CD14-positive monocyte (primary cell): ENCODE results near the gene ZNF154. TPM values are rescaled to one million over a fixed set of nuclear protein-coding genes. Genes with fewer than 3 reads are reported as not detected.

Source experiments
- DNase-seq, 3 donors: peaks; one replicate each; pipeline ENCODE4 v3.0.0-alpha.2; 2011 to 2022
- H2AFZ ChIP-seq: 2 replicates; pipeline ENCODE4 v1.6.0; 2012; ENCODE audit warnings: mild to moderate bottlenecking, low read depth, low read length, inconsistent platforms; ENCODE audit not compliant: insufficient read depth, poor library complexity, severe bottlenecking
- H3K27ac ChIP-seq, 2 donors: 1 replicate in 1 of 2; 2 replicates in 1 of 2; pipeline ENCODE4 v1.5.1; 2012 to 2013; ENCODE audit warnings: low read length in 2 of 2, control low read depth in 1 of 2, inconsistent platforms in 1 of 2, low read depth in 1 of 2, mild to moderate bottlenecking in 1 of 2
- H3K27me3 ChIP-seq, 2 donors: one replicate each; pipeline versions ENCODE4 v1.6.0 to v1.6.1; 2011 to 2013; ENCODE audit warnings: low read length in 2 of 2; ENCODE audit not compliant: control insufficient read depth in 2 of 2, insufficient read depth in 2 of 2
- H3K36me3 ChIP-seq, 2 donors: replicated peaks in 1 of 2; 1 replicate in 1 of 2; 2 replicates in 1 of 2; pipeline versions ENCODE4 v1.5.1 to v1.6.1; 2012 to 2013; ENCODE audit warnings: low read length in 2 of 2, control low read depth in 1 of 2, inconsistent platforms in 1 of 2, mild to moderate bottlenecking in 1 of 2; ENCODE audit not compliant: insufficient read depth in 2 of 2, control insufficient read depth in 1 of 2
- H3K4me1 ChIP-seq, 2 donors: 1 replicate in 1 of 2; 2 replicates in 1 of 2; pipeline versions ENCODE4 v1.5.1 to v1.6.1; 2012 to 2013; ENCODE audit warnings: low read length in 2 of 2, control low read depth in 1 of 2, inconsistent platforms in 1 of 2, mild to moderate bottlenecking in 1 of 2, moderate library complexity in 1 of 2; ENCODE audit not compliant: insufficient read depth in 2 of 2, control insufficient read depth in 1 of 2
- H3K4me2 ChIP-seq: replicated peaks from 2 replicates; pipeline ENCODE3; 2012; ENCODE audit warnings: low read length, moderate library complexity, mild to moderate bottlenecking; ENCODE audit not compliant: poor library complexity, severe bottlenecking; ENCODE audit errors: extremely low read depth
- H3K4me3 ChIP-seq, 3 experiments: fragments of 200-600 bp in 1 of 3; sonication (generic) in 1 of 3; replicated peaks in 1 of 3; 1 replicate in 2 of 3; 2 replicates in 1 of 3; pipeline ENCODE4 v1.5.1; 2011 to 2013; ENCODE audit warnings: low read length in 3 of 3, mild to moderate bottlenecking in 3 of 3, control low read depth in 2 of 3, low read depth in 2 of 3, inconsistent platforms in 1 of 3, moderate library complexity in 1 of 3
- H3K79me2 ChIP-seq: 2 replicates; pipeline ENCODE4 v1.6.0; 2012; ENCODE audit warnings: mild to moderate bottlenecking, control low read depth, inconsistent platforms, low read length, moderate library complexity; ENCODE audit not compliant: insufficient read depth
- H3K9ac ChIP-seq: 2 replicates; pipeline ENCODE4 v1.6.0; 2017; ENCODE audit warnings: low read length, mild to moderate bottlenecking; ENCODE audit not compliant: insufficient read depth, poor library complexity, severe bottlenecking
- H3K9me3 ChIP-seq, 2 donors: replicated peaks in 1 of 2; 1 replicate in 1 of 2; 2 replicates in 1 of 2; pipeline versions ENCODE4 v1.5.1 to v1.6.1; 2012 to 2013; ENCODE audit warnings: low read length in 2 of 2, control low read depth in 1 of 2; ENCODE audit not compliant: control insufficient read depth in 1 of 2, insufficient read depth in 1 of 2
- H4K20me1 ChIP-seq: 2 replicates; pipeline ENCODE4 v1.6.0; 2012; ENCODE audit warnings: mild to moderate bottlenecking, low read length, control low read depth, moderate library complexity; ENCODE audit not compliant: insufficient read depth
- H3K27ac Mint-ChIP-seq, 7 donors: one replicate each; pipeline ENCODE4 v1.8.0; 2020; ENCODE audit warnings: mild to moderate bottlenecking in 7 of 7, mixed read lengths in 7 of 7, moderate library complexity in 6 of 7, inconsistent platforms in 2 of 7
- H3K27me3 Mint-ChIP-seq, 3 donors: one replicate each; pipeline ENCODE4 v1.8.0; 2021 to 2022; ENCODE audit warnings: low read depth in 3 of 3, mild to moderate bottlenecking in 3 of 3, mixed read lengths in 3 of 3, moderate library complexity in 3 of 3, inconsistent platforms in 1 of 3
- H3K36me3 Mint-ChIP-seq, 2 donors: one replicate each; pipeline ENCODE4 v1.8.0; 2020; ENCODE audit warnings: mixed read lengths in 2 of 2, inconsistent platforms in 1 of 2, mild to moderate bottlenecking in 1 of 2
- H3K4me1 Mint-ChIP-seq: one replicate; pipeline ENCODE4 v1.8.0; 2020; ENCODE audit warnings: mild to moderate bottlenecking, mixed read lengths
- H3K4me3 Mint-ChIP-seq, 2 donors: one replicate each; pipeline ENCODE4 v1.8.0; 2020; ENCODE audit warnings: mild to moderate bottlenecking in 2 of 2, mixed read lengths in 2 of 2, moderate library complexity in 1 of 2
- H3K9me3 Mint-ChIP-seq, 7 donors: one replicate each; pipeline ENCODE4 v1.8.0; 2020 to 2022; ENCODE audit warnings: mixed read lengths in 7 of 7, mild to moderate bottlenecking in 6 of 7, moderate library complexity in 6 of 7, inconsistent platforms in 2 of 7
- CTCF ChIP-seq: fragments of 200-600 bp; IDR thresholded peaks from one replicate; pipeline ENCODE4 v1.8.0; 2022; ENCODE audit warnings: antibody characterized with exemption, mild to moderate bottlenecking
- WGBS: methylation state at CpG from one replicate; pipeline ENCODE4 v1.1.5; 2013; ENCODE audit warnings: missing lambda C conversion rate; ENCODE audit not compliant: insufficient coverage; 5-methylcytosine and 5-hydroxymethylcytosine counted together
- intact Hi-C, 2 donors: fragments of 100-400 bp; cut with micrococcal nuclease; formaldehyde crosslinking; loops; one replicate each; pipeline versions ENCODE4 v1.15.0 to v1.15.1; 2023
- polyA plus RNA-seq, 3 donors: library from polyadenylated mRNA; depleted of rRNA in 1 of 3; unstranded in 2 of 3; stranded (reverse) in 1 of 3; fragments of 300-500 nt in 2 of 3; fragments of >200 nt in 1 of 3; fragmentation: Illumina TruSeq in 2 of 3; gene quantifications; 1 replicate in 2 of 3; 2 replicates in 1 of 3; pipeline ENCODE4 v1.2.3, GENCODE V29; 2012 to 2021

The ZNF154 gene
- polyA plus RNA-seq, 3 donors, result 0.52 TPM; not detected in 2

- peaks cover 0 to 10% of the 10 kb centered on the region in 2 donors for H3K27me3 ChIP-seq
- intact Hi-C loops, result no loop called here
- H3K4me1 ChIP-seq, result peaks cover 5 to 10% of the 10 kb centered on the region in 2 donors
- no peak overlapping the region for H3K4me3 ChIP-seq
- H2AFZ ChIP-seq, result no peak overlapping the region
- no peak for DNase-seq
- no peaks in the 10 kb centered on the region for H4K20me1 ChIP-seq
- Mint-ChIP-seq H3K27me3 (peaks cover 20 to 23% (median 22%) of the 10 kb centered on the region in 3 donors), H3K9me3 (peaks cover 55 to 98% (median 90%) of the 10 kb centered on the region in 7 donors), H3K4me3 (no peak overlapping the region), H3K4me1 (peaks cover 27% of the 10 kb centered on the region), H3K27ac (no peak overlapping the region), H3K36me3 (peaks cover 25 to 44% of the 10 kb centered on the region in 2 donors)
- H3K9ac ChIP-seq, result no peak overlapping the region
- WGBS, result 100% methylated on average over 1 of the region's 1 CpG
- peaks cover 85 to 90% of the 10 kb centered on the region in 2 donors for H3K9me3 ChIP-seq
- H3K4me2 ChIP-seq, result no peak overlapping the region
- peaks cover 0 to 22% of the 10 kb centered on the region in 2 donors for H3K36me3 ChIP-seq
- no peaks in the 10 kb centered on the region for H3K79me2 ChIP-seq
- H3K27ac ChIP-seq, result no peak overlapping the region
- TF ChIP-seq CTCF, result no peak
Observed at GRCh38 chr19:57706346-57706745, 2.7 kb downstream of the ZNF154 start.

GRCh38 chr19:57701625-57702024 is 7.4 kb downstream of the ZNF154 start:
- peaks cover 49 to 95% (median 66%) of the 10 kb centered on the region in 7 donors for H3K9me3 Mint-ChIP-seq
- peaks cover 0 to 2% (median 1%) of the 10 kb centered on the region in 3 donors for H3K27me3 Mint-ChIP-seq
- H3K4me3 ChIP-seq, result no peak overlapping the region
- H3K36me3 ChIP-seq, result peaks cover 0 to 36% of the 10 kb centered on the region in 2 donors
- H3K4me3 Mint-ChIP-seq, result no peak overlapping the region
- WGBS, result no CpG with 5 or more reads among the region's 6 CpGs
- peaks cover 23 to 60% of the 10 kb centered on the region in 2 donors for H3K36me3 Mint-ChIP-seq
- intact Hi-C loops, result no loop called here
- H3K9me3 ChIP-seq, result peaks cover 82 to 90% of the 10 kb centered on the region in 2 donors
- H4K20me1 ChIP-seq, result no peaks in the 10 kb centered on the region
- no peak for TF ChIP-seq CTCF
- no peaks in the 10 kb centered on the region for H3K79me2 ChIP-seq
- H3K27ac Mint-ChIP-seq, result no peak overlapping the region
- H3K4me1 ChIP-seq, result no peaks in the 10 kb centered on the region
- peaks cover 2% of the 10 kb centered on the region for H3K4me1 Mint-ChIP-seq
- no peaks in the 10 kb centered on the region for H3K27me3 ChIP-seq
- DNase-seq, result no peak
- no peak overlapping the region for H2AFZ ChIP-seq
- no peak overlapping the region for H3K4me2 ChIP-seq
- no peak overlapping the region for H3K9ac ChIP-seq
- no peak overlapping the region for H3K27ac ChIP-seq
